ENCODE data around the gene CNOT6L. TPM values are rescaled to one million over a fixed set of nuclear protein-coding genes. Genes with fewer than 3 reads are reported as not detected.
"Not testable (repeated sequence)": the region's sequence is repeated elsewhere in the genome, so short reads cannot be mapped to it uniquely, and the experiment has no call there.

The CNOT6L gene
- polyA plus RNA-seq, 1 of the 3 experiments (the other 2 are of a cell fraction): 2.8 TPM

DNA sequence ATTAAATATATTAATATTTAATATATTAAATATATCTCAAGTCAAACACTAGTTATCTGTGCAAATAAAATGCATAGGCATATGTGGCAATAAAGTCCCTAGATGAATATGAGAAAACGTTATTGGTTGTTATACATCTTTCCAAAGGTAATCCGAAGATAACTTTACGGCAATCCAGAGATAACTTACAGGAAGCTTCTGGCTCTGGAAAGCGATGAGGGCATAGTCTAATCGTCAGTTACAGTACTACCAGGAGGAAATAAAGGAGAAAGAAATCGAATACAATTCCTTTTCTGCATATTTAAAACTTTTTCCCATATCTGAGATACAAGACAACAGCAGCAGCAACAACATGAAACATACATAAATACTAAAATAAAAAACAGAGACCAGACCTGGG is 35.3 kb downstream of the CNOT6L start:
- Histone ChIP-seq H4K20me1 (ENCODE audit: insufficient read depth) (0 out of 2 replicates have a peak, but pooled peaks cover 2% of the 10 kb centered on the region), H3K9ac (no peak overlapping the region), H3K27ac (ENCODE audit: low read depth in 2 of 2, low read length in 1 of 2) (no peak overlapping the region), H3K9me2 (no peaks in the 10 kb centered on the region), H3K4me1 (ENCODE audit: control insufficient read depth in 1 of 2, insufficient read depth in 2 of 2, low read depth in 1 of 2, low read length in 1 of 2) (no peaks in the 10 kb centered on the region), H2AFZ (ENCODE audit: low read depth) (no peak overlapping the region), H3F3A (replicated peaks; ENCODE audit: insufficient read depth) (no peaks in the 10 kb centered on the region), H3K4me2 (no peak overlapping the region), H3K4me3 (ENCODE audit: low read depth in 2 of 2, low read length in 1 of 2) (no peak overlapping the region), H3K27me3 (ENCODE audit: insufficient read depth) (no peaks in the 10 kb centered on the region), H3K36me3 (replicated peaks in 1 of 2; ENCODE audit: control insufficient read depth in 1 of 2, insufficient read depth in 2 of 2, low read length in 1 of 2) (no peaks in the 10 kb centered on the region), H3K9me3 (no peaks in the 10 kb centered on the region), H3K79me2 (ENCODE audit: insufficient read depth) (peaks cover 44% of the 10 kb centered on the region)
- ChIA-PET CTCF (no interaction called here), POLR2A (no interaction called here)
- no peak for TF ChIP-seq RXRA (IDR thresholded peaks at IDR 0.05; ENCODE audit: borderline replicate concordance, low read depth)
- no peak for DNase-seq
- 94% methylated on average over 6 of the region's 6 CpGs for WGBS (ENCODE audit: low lambda C conversion rate)

DNA sequence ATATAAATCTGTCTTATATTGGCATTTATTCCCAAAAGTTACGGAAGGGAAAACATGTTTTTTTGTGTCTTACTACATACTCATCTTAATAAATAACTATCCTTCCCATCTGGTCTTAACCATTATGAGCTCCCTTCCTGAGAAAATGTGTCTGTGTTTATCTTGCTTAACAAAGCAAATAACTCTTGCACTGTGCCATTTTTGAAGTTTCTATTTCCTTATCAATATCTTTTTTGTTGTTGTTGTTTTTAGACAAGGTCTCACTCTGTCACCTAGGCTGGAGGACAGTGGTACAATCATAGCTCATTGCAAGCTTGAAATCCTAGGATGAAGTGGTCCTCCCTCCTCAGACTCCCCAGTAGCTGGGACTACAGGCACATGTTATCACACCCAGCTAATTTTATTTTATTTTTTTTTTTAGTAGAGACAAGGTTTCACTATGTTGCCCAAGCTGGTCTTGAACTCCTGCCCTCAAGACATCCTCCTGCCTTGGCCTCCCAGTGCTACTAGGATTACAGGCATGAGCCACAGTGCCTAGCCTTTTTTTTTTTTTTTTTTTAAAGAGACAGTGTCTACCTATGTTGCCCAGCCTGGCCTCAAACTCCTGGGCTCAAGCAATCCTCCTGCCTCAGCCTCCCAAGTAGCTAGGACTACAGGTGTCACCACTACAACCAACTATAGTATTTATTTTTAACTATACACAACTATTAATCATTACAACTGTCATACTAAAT is 36.9 kb downstream of the CNOT6L start:
- ChIA-PET POLR2A (no interaction called here), CTCF (no interaction called here)
- Histone ChIP-seq H3K4me2 (no peak overlapping the region), H2AFZ (ENCODE audit: low read depth) (no peak overlapping the region), H3K9me3 (no peaks in the 10 kb centered on the region), H3K79me2 (ENCODE audit: insufficient read depth) (peaks cover 44% of the 10 kb centered on the region), H3K4me3 (ENCODE audit: low read depth in 2 of 2, low read length in 1 of 2) (no peak overlapping the region), H4K20me1 (ENCODE audit: insufficient read depth) (0 out of 2 replicates have a peak, but pooled peaks cover 2% of the 10 kb centered on the region), H3K9ac (no peak overlapping the region), H3F3A (replicated peaks; ENCODE audit: insufficient read depth) (no peaks in the 10 kb centered on the region), H3K27me3 (ENCODE audit: insufficient read depth) (no peaks in the 10 kb centered on the region), H3K4me1 (ENCODE audit: control insufficient read depth in 1 of 2, insufficient read depth in 2 of 2, low read depth in 1 of 2, low read length in 1 of 2) (no peaks in the 10 kb centered on the region; a peak in 1 of 4 replicates), H3K9me2 (no peaks in the 10 kb centered on the region), H3K36me3 (replicated peaks in 1 of 2; ENCODE audit: control insufficient read depth in 1 of 2, insufficient read depth in 2 of 2, low read length in 1 of 2) (no peaks in the 10 kb centered on the region), H3K27ac (ENCODE audit: low read depth in 2 of 2, low read length in 1 of 2) (no peak overlapping the region)
- 95% methylated on average over 1 of the region's 1 CpG for WGBS (ENCODE audit: low lambda C conversion rate)
- no peak for TF ChIP-seq RAD21 (IDR thresholded peaks at IDR 0.05; ENCODE audit: low read length)
- TF ChIP-seq FOXM1 (IDR thresholded peaks at IDR 0.05; ENCODE audit: low read depth): no peak
- TF ChIP-seq FOXJ3 (CRISPR knock-in tag; IDR thresholded peaks at IDR 0.05): no peak
- no peak for TF ChIP-seq EZH2phosphoT487 (IDR thresholded peaks at IDR 0.05; ENCODE audit: borderline replicate concordance, low read depth)
- no peak for TF ChIP-seq FOSL2 (IDR thresholded peaks at IDR 0.05; ENCODE audit: borderline replicate concordance, low read depth)
- no peak for TF ChIP-seq EP300 (IDR thresholded peaks at IDR 0.05; ENCODE audit: borderline replicate concordance in 1 of 2, low read depth in 1 of 2, low read length in 1 of 2)
- no peak for TF ChIP-seq PBX3 (IDR thresholded peaks at IDR 0.05)
- TF ChIP-seq MEF2A (IDR thresholded peaks at IDR 0.05; ENCODE audit: borderline replicate concordance, low read depth): no peak
- TF ChIP-seq, protein P1, sequence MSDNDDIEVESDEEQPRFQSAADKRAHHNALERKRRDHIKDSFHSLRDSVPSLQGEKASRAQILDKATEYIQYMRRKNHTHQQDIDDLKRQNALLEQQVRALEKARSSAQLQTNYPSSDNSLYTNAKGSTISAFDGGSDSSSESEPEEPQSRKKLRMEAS (IDR thresholded peaks at IDR 0.05; ENCODE audit: low read depth): no peak
- no peak for TF ChIP-seq JUND (IDR thresholded peaks at IDR 0.05)
- no peak for TF ChIP-seq TEAD4 (IDR thresholded peaks at IDR 0.05; ENCODE audit: borderline replicate concordance, insufficient read depth)
- TF ChIP-seq, protein P2, sequence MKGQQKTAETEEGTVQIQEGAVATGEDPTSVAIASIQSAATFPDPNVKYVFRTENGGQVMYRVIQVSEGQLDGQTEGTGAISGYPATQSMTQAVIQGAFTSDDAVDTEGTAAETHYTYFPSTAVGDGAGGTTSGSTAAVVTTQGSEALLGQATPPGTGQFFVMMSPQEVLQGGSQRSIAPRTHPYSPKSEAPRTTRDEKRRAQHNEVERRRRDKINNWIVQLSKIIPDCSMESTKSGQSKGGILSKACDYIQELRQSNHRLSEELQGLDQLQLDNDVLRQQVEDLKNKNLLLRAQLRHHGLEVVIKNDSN (IDR thresholded peaks at IDR 0.05; ENCODE audit: borderline replicate concordance, low read depth): no peak
- TF ChIP-seq NFIC (IDR thresholded peaks at IDR 0.05; ENCODE audit: borderline replicate concordance): no peak
- TF ChIP-seq TCF12 (IDR thresholded peaks at IDR 0.05): no peak
- TF ChIP-seq RXRA (IDR thresholded peaks at IDR 0.05; ENCODE audit: borderline replicate concordance, low read depth): no peak
- TF ChIP-seq MXI1 (IDR thresholded peaks at IDR 0.05; ENCODE audit: low read depth, low read length): no peak
- TF ChIP-seq, protein P3, sequence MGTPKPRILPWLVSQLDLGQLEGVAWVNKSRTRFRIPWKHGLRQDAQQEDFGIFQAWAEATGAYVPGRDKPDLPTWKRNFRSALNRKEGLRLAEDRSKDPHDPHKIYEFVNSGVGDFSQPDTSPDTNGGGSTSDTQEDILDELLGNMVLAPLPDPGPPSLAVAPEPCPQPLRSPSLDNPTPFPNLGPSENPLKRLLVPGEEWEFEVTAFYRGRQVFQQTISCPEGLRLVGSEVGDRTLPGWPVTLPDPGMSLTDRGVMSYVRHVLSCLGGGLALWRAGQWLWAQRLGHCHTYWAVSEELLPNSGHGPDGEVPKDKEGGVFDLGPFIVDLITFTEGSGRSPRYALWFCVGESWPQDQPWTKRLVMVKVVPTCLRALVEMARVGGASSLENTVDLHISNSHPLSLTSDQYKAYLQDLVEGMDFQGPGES (IDR thresholded peaks at IDR 0.05; ENCODE audit: low read depth, low read length): no peak
- DNase-seq: no peak

- H3K4me1 ChIP-seq (ENCODE audit: control insufficient read depth in 1 of 2, insufficient read depth in 2 of 2, low read depth in 1 of 2, low read length in 1 of 2); H3K27ac ChIP-seq (ENCODE audit: low read depth in 2 of 2, low read length in 1 of 2); H3K27me3 ChIP-seq (ENCODE audit: insufficient read depth); DNase-seq; H2AFZ ChIP-seq (ENCODE audit: low read depth); H3K9me2 ChIP-seq; H3K4me2 ChIP-seq; H3K9ac ChIP-seq; H3K36me3 ChIP-seq (replicated peaks in 1 of 2; ENCODE audit: control insufficient read depth in 1 of 2, insufficient read depth in 2 of 2, low read length in 1 of 2); H3K4me3 ChIP-seq (ENCODE audit: low read depth in 2 of 2, low read length in 1 of 2); POLR2A ChIA-PET; H3F3A ChIP-seq (replicated peaks; ENCODE audit: insufficient read depth); H4K20me1 ChIP-seq (ENCODE audit: insufficient read depth); H3K9me3 ChIP-seq: not testable (repeated sequence)
- WGBS (ENCODE audit: low lambda C conversion rate): 98% methylated on average over 2 of the region's 2 CpGs
- peaks cover 34% of the 10 kb centered on the region for H3K79me2 ChIP-seq (ENCODE audit: insufficient read depth)
- CTCF ChIA-PET: interaction anchor here (1.1 kb wide), 1 partner anchor 38 kb away, joined by 4 read pairs; the partner anchor contains the start of gene CNOT6L
These were observed 38.4 kb downstream of the CNOT6L start for GRCh38 chr4:77780762-77781161.
